ENCODE data around the gene KIF1B. TPM values are rescaled to one million over a fixed set of nuclear protein-coding genes. Genes with fewer than 3 reads are reported as not detected.
A peak's percentile ranks its signal among the peaks of the same experiment; 100 is the strongest.

KIF1B gene
- total and polyA plus RNA-seq, 9 of the 15 experiments (the other 6 are each of a cell fraction or from before 2014, with no cell fraction given), result 2.8 to 19.8 (median 11.9) TPM

GRCh38 chr1:10265900-10266299, 55.5 kb downstream of the KIF1B start:
- ATAC-seq, result no peak
- 76% methylated on average over 3 of the region's 3 CpGs for WGBS (ENCODE audit: insufficient coverage, low coverage, missing lambda C conversion rate)
- CTCF ChIA-PET (ENCODE audit: low intra/inter-chr PET ratio), result no interaction called here
- no peaks in the 10 kb centered on the region for H3K4me1 ChIP-seq (replicated peaks in 1 of 2; ENCODE audit: control insufficient read depth in 2 of 2, insufficient read depth in 2 of 2, low read length in 2 of 2)
- H3K4me3 ChIP-seq, result no peak overlapping the region
- no peaks in the 10 kb centered on the region for H3K79me2 ChIP-seq (ENCODE audit: control insufficient read depth, insufficient read depth, low read length)
- no peaks in the 10 kb centered on the region for H4K20me1 ChIP-seq (replicated peaks; ENCODE audit: control insufficient read depth, insufficient read depth, low read length)
- DNase-seq (ENCODE audit: extremely low read depth in 1 of 4, low spot score in 3 of 4), result no peak
- in situ Hi-C loops (cut with MboI), result no loop called here
- TF ChIP-seq HOXB6 (CRISPR knock-in tag; IDR thresholded peaks at IDR 0.05; ENCODE audit: borderline replicate concordance), result no peak
- TF ChIP-seq GABPA (tag; conservative IDR thresholded peaks at IDR 0.05; ENCODE audit: low read depth), result no peak
- no peak for TF ChIP-seq DNMT1 (IDR thresholded peaks at IDR 0.05)
- TF ChIP-seq TCF3 (CRISPR knock-in tag; IDR thresholded peaks at IDR 0.05), result no peak
- TF ChIP-seq POLR2G (IDR thresholded peaks at IDR 0.05; ENCODE audit: low read depth, low read length), result no peak
- no peak for TF ChIP-seq SMC3 (conservative IDR thresholded peaks at IDR 0.05; ENCODE audit: insufficient read depth, low read depth, low read length)
- no peak for TF ChIP-seq HCFC1 (IDR thresholded peaks at IDR 0.05; ENCODE audit: low read depth, low read length)
- H3K4me2 ChIP-seq (ENCODE audit: insufficient read depth, low read length), result no peak overlapping the region
- FAIRE-seq, result no peak
- no peak overlapping the region for H2AFZ ChIP-seq (ENCODE audit: low read depth, low read length)
- POLR2A ChIA-PET, result interaction anchor here (0.7 to 1.9 kb wide), 4 partner anchors 9 to 128 kb away, joined by 3 to 5 read pairs (median 4); no protein-coding TSS in a partner anchor
- H3K36me3 ChIP-seq (ENCODE audit: control insufficient read depth, insufficient read depth, low read length), result peaks cover 6% of the 10 kb centered on the region; the same call in 1 of the 3 replicates
- H3K27ac ChIP-seq (ENCODE audit: extremely low read depth, low read depth, low read length), result no peak overlapping the region
- no peaks in the 10 kb centered on the region for H3K27me3 ChIP-seq (ENCODE audit: control insufficient read depth in 2 of 2, insufficient read depth in 2 of 2, low read length in 2 of 2)
- BruUV-seq (replicated peaks), result no TSS peak
- intact Hi-C loops (cut with micrococcal nuclease), result no loop called here
- H3K9me3 ChIP-seq (replicated peaks; ENCODE audit: control insufficient read depth, insufficient read depth, low read depth, low read length), result no peaks in the 10 kb centered on the region
- no peak overlapping the region for H3K9ac ChIP-seq (ENCODE audit: insufficient read depth in 1 of 2, low read depth in 2 of 2, low read length in 2 of 2)
- H3K9me1 ChIP-seq (ENCODE audit: control insufficient read depth, insufficient read depth, low read length), result no peaks in the 10 kb centered on the region

DNA sequence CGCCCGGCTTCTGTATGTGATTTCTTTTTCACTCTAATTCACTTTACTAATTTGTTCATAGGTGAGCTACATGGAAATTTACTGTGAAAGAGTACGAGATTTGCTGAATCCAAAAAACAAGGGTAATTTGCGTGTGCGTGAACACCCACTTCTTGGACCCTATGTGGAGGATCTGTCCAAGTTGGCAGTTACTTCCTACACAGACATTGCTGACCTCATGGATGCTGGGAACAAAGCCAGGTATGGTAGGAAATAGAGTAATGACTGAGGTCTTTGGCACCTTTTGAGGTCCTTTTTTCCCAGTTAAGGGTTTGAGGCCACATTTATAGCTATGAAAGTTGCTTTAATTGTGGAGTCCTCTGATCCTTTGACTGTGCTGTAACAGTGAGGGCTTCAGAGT, 56.9 kb downstream of the KIF1B start:
- H3K4me3 ChIP-seq, result no peak overlapping the region
- DNase-seq (ENCODE audit: extremely low read depth in 1 of 4, low spot score in 3 of 4), result no peak
- H3K9me1 ChIP-seq (ENCODE audit: control insufficient read depth, insufficient read depth, low read length), result no peaks in the 10 kb centered on the region
- no peak overlapping the region for H3K4me2 ChIP-seq (ENCODE audit: insufficient read depth, low read length)
- TF ChIP-seq NFIC (IDR thresholded peaks at IDR 0.05) (0 out of 2 replicates have a peak, but pooled peaks have one; percentile 25), PHTF2 (CRISPR knock-in tag; IDR thresholded peaks at IDR 0.05) (no peak), NFE2 (IDR thresholded peaks at IDR 0.05; ENCODE audit: low read depth) (peak; percentile 24; the same call in 1 of the 2 replicates)
- WGBS (ENCODE audit: insufficient coverage, low coverage, missing lambda C conversion rate), result 90% methylated on average over 5 of the region's 5 CpGs
- no peaks in the 10 kb centered on the region for H3K79me2 ChIP-seq (ENCODE audit: control insufficient read depth, insufficient read depth, low read length)
- no peaks in the 10 kb centered on the region for H3K9me3 ChIP-seq (replicated peaks; ENCODE audit: control insufficient read depth, insufficient read depth, low read depth, low read length)
- BruUV-seq (replicated peaks), result no TSS peak
- POLR2A ChIA-PET, result no interaction called here
- intact Hi-C loops (cut with micrococcal nuclease), result no loop called here
- no peak for FAIRE-seq
- no peaks in the 10 kb centered on the region for H4K20me1 ChIP-seq (replicated peaks; ENCODE audit: control insufficient read depth, insufficient read depth, low read length)
- H2AFZ ChIP-seq (ENCODE audit: low read depth, low read length), result no peak overlapping the region
- no peaks in the 10 kb centered on the region; a peak in 2 of 5 replicates for H3K4me1 ChIP-seq (replicated peaks in 1 of 2; ENCODE audit: control insufficient read depth in 2 of 2, insufficient read depth in 2 of 2, low read length in 2 of 2)
- no peaks in the 10 kb centered on the region for H3K27me3 ChIP-seq (ENCODE audit: control insufficient read depth in 2 of 2, insufficient read depth in 2 of 2, low read length in 2 of 2)
- no peak overlapping the region for H3K9ac ChIP-seq (ENCODE audit: insufficient read depth in 1 of 2, low read depth in 2 of 2, low read length in 2 of 2)
- CTCF ChIA-PET (ENCODE audit: low intra/inter-chr PET ratio), result no interaction called here
- no peak overlapping the region for H3K27ac ChIP-seq (ENCODE audit: extremely low read depth, low read depth, low read length)
- no peaks in the 10 kb centered on the region; the same call in 2 of the 3 replicates for H3K36me3 ChIP-seq (ENCODE audit: control insufficient read depth, insufficient read depth, low read length)
- in situ Hi-C loops (cut with MboI), result no loop called here
- ATAC-seq, result no peak
